ENCODE results near the gene LAMP2.
A peak's percentile ranks its signal among the peaks of the same experiment; 100 is the strongest.

LAMP2 gene

GRCh38 chrX:120468479-120468824 lies 644 bp downstream of the LAMP2 start:
- peak overlapping the region; percentile 77 for H3K27ac ChIP-seq
- TF ChIP-seq ZFX (IDR thresholded peaks at IDR 0.05; ENCODE audit: borderline replicate concordance) (no peak), CTCF (IDR thresholded peaks at IDR 0.05) (no peak)

GRCh38 chrX:120468071-120468470 lies 1.0 kb downstream of the LAMP2 start:
- no peak for TF ChIP-seq ZFX (IDR thresholded peaks at IDR 0.05; ENCODE audit: borderline replicate concordance)
- TF ChIP-seq CTCF (IDR thresholded peaks at IDR 0.05) = no peak
- H3K27ac ChIP-seq = peak overlapping the region; percentile 77

- H3K27ac ChIP-seq = no peak overlapping the region
- no peak for TF ChIP-seq CTCF (IDR thresholded peaks at IDR 0.05)
- TF ChIP-seq ZFX (IDR thresholded peaks at IDR 0.05; ENCODE audit: borderline replicate concordance) = no peak
Observed at GRCh38 chrX:120464411-120464810, 4.7 kb downstream of the LAMP2 start.

- H3K27ac ChIP-seq = no peak overlapping the region
- no peak for TF ChIP-seq CTCF (IDR thresholded peaks at IDR 0.05)
- no peak for TF ChIP-seq ZFX (IDR thresholded peaks at IDR 0.05; ENCODE audit: borderline replicate concordance)
Observed at GRCh38 chrX:120463241-120463640, 5.9 kb downstream of the LAMP2 start.

GRCh38 chrX:120462370-120462769 lies 6.7 kb downstream of the LAMP2 start:
- TF ChIP-seq CTCF (IDR thresholded peaks at IDR 0.05) (no peak), ZFX (IDR thresholded peaks at IDR 0.05; ENCODE audit: borderline replicate concordance) (no peak)
- H3K27ac ChIP-seq = no peak overlapping the region

- TF ChIP-seq CTCF (IDR thresholded peaks at IDR 0.05) = no peak
- TF ChIP-seq ZFX (IDR thresholded peaks at IDR 0.05; ENCODE audit: borderline replicate concordance) = no peak
- no peak overlapping the region for H3K27ac ChIP-seq
Observed at GRCh38 chrX:120459309-120459708, 9.8 kb downstream of the LAMP2 start.

GRCh38 chrX:120457766-120458180 lies 11.3 kb downstream of the LAMP2 start:
- H3K27ac ChIP-seq = no peak overlapping the region
- TF ChIP-seq CTCF (IDR thresholded peaks at IDR 0.05) = no peak
- no peak for TF ChIP-seq ZFX (IDR thresholded peaks at IDR 0.05; ENCODE audit: borderline replicate concordance)
